Endothelial cell of umbilical vein (primary cell): ENCODE measurements around the gene NUMA1. TPM values are rescaled to one million over a fixed set of nuclear protein-coding genes. Genes with fewer than 3 reads are reported as not detected.

ENCODE experiments used
- BruUV-seq: library from RNA; stranded (reverse); fragments of 400-500 nt; replicated peaks from 2 replicates; lab custom pipeline; 2021; lab: Mats Ljungman, UMichigan
- CTCF ChIA-PET: fragments of 300-600, 350-600 bp; sonication (Branson Sonifier 250); formaldehyde crosslinking; loops from one replicate; lab custom pipeline; 2021; ENCODE audit warnings: antibody characterized with exemption, inconsistent platforms; lab: Charles Lee
- POLR2A ChIA-PET: fragments of 300-600, 350-600 bp; sonication (Branson Sonifier 250); formaldehyde crosslinking; loops from one replicate; lab custom pipeline; 2021; ENCODE audit warnings: antibody characterized with exemption, inconsistent platforms; lab: Charles Lee
- DNase-seq: peaks from one replicate; pipeline ENCODE4 v3.0.0-alpha.2; 2011; ENCODE audit warnings: low read depth, low spot score
- FAIRE-seq: peaks from 2 replicates; lab custom pipeline; 2011; peaks lifted over from hg19 to GRCh38; lab: Jason Lieb, UNC
- H2AFZ ChIP-seq: 2 replicates; pipeline ENCODE4 v1.6.0; 2012; ENCODE audit warnings: low read depth, low read length, control low read depth, inconsistent platforms
- H3K27ac ChIP-seq: 2 replicates; pipeline ENCODE4 v1.5.1; 2011; ENCODE audit warnings: low read depth, mild to moderate bottlenecking, control low read depth, low read length, moderate library complexity; ENCODE audit not compliant: insufficient read depth
- H3K27me3 ChIP-seq, 2 experiments: 2 replicates each; pipeline versions ENCODE4 v1.6.0 to v1.6.1; 2011; ENCODE audit warnings: low read length in 2 of 2, mixed read lengths in 1 of 2; ENCODE audit not compliant: control insufficient read depth in 2 of 2, insufficient read depth in 2 of 2
- H3K36me3 ChIP-seq, 2 experiments: 2 replicates in 1 of 2; 3 replicates in 1 of 2; pipeline ENCODE4 v1.5.1; 2011; ENCODE audit warnings: low read length in 2 of 2, mild to moderate bottlenecking in 1 of 2, moderate library complexity in 1 of 2; ENCODE audit not compliant: control insufficient read depth in 2 of 2, insufficient read depth in 2 of 2; ENCODE audit errors: extremely low read depth in 1 of 2
- H3K4me1 ChIP-seq: 3 replicates; pipeline ENCODE4 v1.5.1; 2011; ENCODE audit warnings: mild to moderate bottlenecking, low read length; ENCODE audit not compliant: control insufficient read depth, insufficient read depth; ENCODE audit errors: extremely low read depth
- H3K4me2 ChIP-seq: 2 replicates; pipeline ENCODE4 v1.6.1; 2011; ENCODE audit warnings: low read length, control low read depth, mixed read lengths; ENCODE audit not compliant: insufficient read depth
- H3K4me3 ChIP-seq, 3 experiments: fragments of 200-600 bp in 1 of 3; sonication (generic), shearing (Covaris generic) in 1 of 3; replicated peaks in 1 of 3; 2 replicates each; pipeline ENCODE4 v1.5.1; 2011 to 2016; ENCODE audit warnings: control low read depth in 3 of 3, low read length in 3 of 3, mild to moderate bottlenecking in 2 of 3, inconsistent platforms in 1 of 3, low read depth in 1 of 3, moderate library complexity in 1 of 3; ENCODE audit not compliant: insufficient read depth in 1 of 3
- H3K79me2 ChIP-seq: 2 replicates; pipeline ENCODE4 v1.6.0; 2012; ENCODE audit warnings: low read length, inconsistent platforms; ENCODE audit not compliant: control insufficient read depth, insufficient read depth
- H3K9ac ChIP-seq: replicated peaks from 2 replicates; pipeline ENCODE3; 2011; ENCODE audit warnings: low read length, control low read depth; ENCODE audit not compliant: insufficient read depth; ENCODE audit errors: extremely low read depth
- H3K9me1 ChIP-seq: replicated peaks from 3 replicates; pipeline ENCODE4 v1.6.0; 2011; ENCODE audit warnings: mild to moderate bottlenecking, low read length; ENCODE audit not compliant: control insufficient read depth, insufficient read depth; ENCODE audit errors: extremely low read depth
- H3K9me3 ChIP-seq: replicated peaks from 2 replicates; pipeline ENCODE4 v1.5.1; 2012; ENCODE audit warnings: low read length, inconsistent platforms; ENCODE audit not compliant: control insufficient read depth, insufficient read depth
- H4K20me1 ChIP-seq: replicated peaks from 2 replicates; pipeline ENCODE3; 2011; ENCODE audit warnings: mild to moderate bottlenecking, low read length; ENCODE audit not compliant: control insufficient read depth, insufficient read depth; ENCODE audit errors: extremely low read depth
- EZH2 ChIP-seq: IDR thresholded peaks from 2 replicates; pipeline ENCODE4 v1.6.1; 2012; ENCODE audit warnings: borderline replicate concordance, low read depth, mild to moderate bottlenecking, moderate library complexity, low read length, inconsistent platforms; ENCODE audit not compliant: severe bottlenecking
- FOS ChIP-seq: IDR thresholded peaks from 2 replicates; pipeline ENCODE4 v1.6.1; 2011; ENCODE audit warnings: mild to moderate bottlenecking, low read length, moderate library complexity, borderline replicate concordance; ENCODE audit not compliant: insufficient read depth
- GATA2 ChIP-seq: IDR thresholded peaks from 2 replicates; pipeline ENCODE4 v1.7.0; 2011; ENCODE audit warnings: low read depth, mild to moderate bottlenecking, moderate library complexity, mixed read lengths, low read length; ENCODE audit not compliant: insufficient read length, insufficient read depth
- JUN ChIP-seq: IDR thresholded peaks from 2 replicates; pipeline ENCODE4 v1.6.1; 2011; ENCODE audit warnings: borderline replicate concordance, low read depth; ENCODE audit not compliant: insufficient read length, insufficient read depth
- MYC ChIP-seq: IDR thresholded peaks from one replicate; pipeline ENCODE4 v1.6.1; 2011; ENCODE audit warnings: mild to moderate bottlenecking, low read depth, low read length
- POLR2A ChIP-seq: IDR thresholded peaks from 2 replicates; pipeline ENCODE4 v1.6.1; 2012; ENCODE audit warnings: low read depth, mild to moderate bottlenecking, control low read depth, low read length
- POLR2AphosphoS5 ChIP-seq: IDR thresholded peaks from 2 replicates; pipeline ENCODE4 v1.6.1; 2012; ENCODE audit warnings: low read depth, mild to moderate bottlenecking, control low read depth, low read length, moderate library complexity; ENCODE audit not compliant: insufficient read depth
- dilution Hi-C: fragments of 300-500 bp; cut with MboI; formaldehyde crosslinking; loops from one replicate; pipeline ENCODE4 v1.15.0; 2019; ENCODE audit warnings: low sequenced_read_pairs; ENCODE audit not compliant: extremely low pct_ligation_motif_present
- intact Hi-C: fragments of 100-400 bp; cut with micrococcal nuclease; formaldehyde crosslinking; loops from one replicate; pipeline ENCODE4 v1.10.0; 2022
- polyA plus RNA-seq, 4 experiments: library from polyadenylated mRNA; depleted of rRNA in 3 of 4; stranded (reverse) in 3 of 4; unstranded in 1 of 4; fragments of >200 nt; gene quantifications; 2 replicates each; pipeline versions ENCODE4 v1.2.1 to v1.2.3, GENCODE V29; 2011 to 2012; ENCODE audit warnings: missing spikeins in 1 of 4
- total RNA-seq: library from RNA; stranded (reverse); gene quantifications from 2 replicates; pipeline ENCODE4 v1.2.3, GENCODE V29; 2021
- TF ChIP-seq, protein P1 (sequence below): IDR thresholded peaks from 2 replicates; pipeline ENCODE4 v1.6.1; 2011; ENCODE audit not compliant: insufficient read depth, insufficient read length
- TF ChIP-seq, protein P2 (sequence below), 2 donors: IDR thresholded peaks; 1 replicate in 1 of 2; 2 replicates in 1 of 2; pipeline ENCODE4 v1.5.1; 2011; ENCODE audit warnings: low read length in 2 of 2, mild to moderate bottlenecking in 2 of 2, moderate library complexity in 2 of 2, control low read depth in 1 of 2, inconsistent platforms in 1 of 2, low read depth in 1 of 2; ENCODE audit not compliant: insufficient read depth in 1 of 2; ENCODE audit errors: extremely low read depth in 1 of 2

The NUMA1 gene
- total and polyA plus RNA-seq, 2 donors (not counting 3 experiments of a cell fraction or from before 2014, with no cell fraction given) = 120 to 164 TPM

DNA sequence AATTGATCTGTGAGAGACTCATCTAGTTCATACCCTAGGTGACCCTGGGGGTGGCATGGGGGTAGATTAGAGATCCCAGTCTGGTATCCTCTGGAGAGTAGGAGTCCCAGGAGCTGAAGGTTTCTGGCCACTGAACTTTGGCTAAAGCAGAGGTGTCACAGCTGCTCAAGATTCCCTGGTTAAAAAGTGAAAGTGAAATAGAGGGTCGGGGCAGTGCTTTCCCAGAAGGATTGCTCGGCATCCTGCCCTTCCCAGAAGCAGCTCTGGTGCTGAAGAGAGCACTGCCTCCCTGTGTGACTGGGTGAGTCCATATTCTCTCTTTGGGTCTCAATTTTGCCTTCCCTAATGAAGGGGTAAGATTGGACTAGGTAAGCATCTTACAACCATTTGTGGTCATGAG lies 81.0 kb downstream of the NUMA1 start:
- no peak overlapping the region for H3K9ac ChIP-seq
- no peak for TF ChIP-seq FOS
- TF ChIP-seq, protein P1, sequence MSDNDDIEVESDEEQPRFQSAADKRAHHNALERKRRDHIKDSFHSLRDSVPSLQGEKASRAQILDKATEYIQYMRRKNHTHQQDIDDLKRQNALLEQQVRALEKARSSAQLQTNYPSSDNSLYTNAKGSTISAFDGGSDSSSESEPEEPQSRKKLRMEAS = no peak
- TF ChIP-seq POLR2AphosphoS5 = no peak
- no peak for TF ChIP-seq JUN
- TF ChIP-seq POLR2A = no peak
- no peak for TF ChIP-seq MYC
- TF ChIP-seq, protein P2, sequence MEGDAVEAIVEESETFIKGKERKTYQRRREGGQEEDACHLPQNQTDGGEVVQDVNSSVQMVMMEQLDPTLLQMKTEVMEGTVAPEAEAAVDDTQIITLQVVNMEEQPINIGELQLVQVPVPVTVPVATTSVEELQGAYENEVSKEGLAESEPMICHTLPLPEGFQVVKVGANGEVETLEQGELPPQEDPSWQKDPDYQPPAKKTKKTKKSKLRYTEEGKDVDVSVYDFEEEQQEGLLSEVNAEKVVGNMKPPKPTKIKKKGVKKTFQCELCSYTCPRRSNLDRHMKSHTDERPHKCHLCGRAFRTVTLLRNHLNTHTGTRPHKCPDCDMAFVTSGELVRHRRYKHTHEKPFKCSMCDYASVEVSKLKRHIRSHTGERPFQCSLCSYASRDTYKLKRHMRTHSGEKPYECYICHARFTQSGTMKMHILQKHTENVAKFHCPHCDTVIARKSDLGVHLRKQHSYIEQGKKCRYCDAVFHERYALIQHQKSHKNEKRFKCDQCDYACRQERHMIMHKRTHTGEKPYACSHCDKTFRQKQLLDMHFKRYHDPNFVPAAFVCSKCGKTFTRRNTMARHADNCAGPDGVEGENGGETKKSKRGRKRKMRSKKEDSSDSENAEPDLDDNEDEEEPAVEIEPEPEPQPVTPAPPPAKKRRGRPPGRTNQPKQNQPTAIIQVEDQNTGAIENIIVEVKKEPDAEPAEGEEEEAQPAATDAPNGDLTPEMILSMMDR (IDR thresholded peaks at IDR 0.05; ENCODE audit: extremely low read depth in 1 of 2, insufficient read depth in 1 of 2, low read depth in 1 of 2, low read length in 2 of 2) = no peak
- no peak for TF ChIP-seq GATA2
- TF ChIP-seq EZH2 = no peak
- peaks cover 2% of the 10 kb centered on the region for H3K79me2 ChIP-seq
- ChIA-PET POLR2A (no interaction called here), CTCF (interaction anchor here (0.8 to 1.3 kb wide), 7 partner anchors 20 to 432 kb away, joined by 3 to 5 read pairs (median 3); partner anchors contain the start of genes RNF121 and XNDC1N)
- no peaks in the 10 kb centered on the region for H3K9me1 ChIP-seq
- peaks cover 8% of the 10 kb centered on the region for H3K4me1 ChIP-seq
- H3K4me2 ChIP-seq = no peak overlapping the region
- H3K36me3 ChIP-seq = peaks cover 10 to 40% of the 10 kb centered on the region in 2 experiments
- no peaks in the 10 kb centered on the region for H4K20me1 ChIP-seq
- peak; percentile 30 for DNase-seq
- intact Hi-C loops (no loop called here), dilution Hi-C loops (no loop called here)
- FAIRE-seq = peak; percentile 4
- H3K4me3 ChIP-seq = no peak overlapping the region
- no peak overlapping the region for H2AFZ ChIP-seq
- no peaks in the 10 kb centered on the region for H3K27me3 ChIP-seq
- H3K9me3 ChIP-seq = no peaks in the 10 kb centered on the region
- no TSS peak for BruUV-seq
- H3K27ac ChIP-seq = no peak overlapping the region
